Neural progenitor cell (in vitro differentiated cells): Measurements from ENCODE around the gene SYNGR3.

Experiments used
- EZH2 ChIP-seq: fragments of 200-600 bp; sonication (generic); IDR thresholded peaks from 2 replicates; pipeline ENCODE4 v1.6.1; 2017; ENCODE audit warnings: antibody characterized with exemption, mild to moderate bottlenecking, moderate library complexity
- EZH2phosphoT487 ChIP-seq: fragments of 200-600 bp; sonication (generic); IDR thresholded peaks from 2 replicates; pipeline ENCODE4 v1.6.1; 2017; ENCODE audit warnings: antibody characterized with exemption
- TF ChIP-seq, protein P1 (sequence below): fragments of 200-600 bp; sonication (generic); IDR thresholded peaks from 2 replicates; pipeline ENCODE4 v1.5.1; 2017; ENCODE audit warnings: antibody characterized with exemption, mild to moderate bottlenecking

GRCh38 chr16:1942047-1942809 lies 47.5 kb upstream of the SYNGR3 start:
- TF ChIP-seq EZH2 (no peak), EZH2phosphoT487 (no peak)
- TF ChIP-seq, protein P1, sequence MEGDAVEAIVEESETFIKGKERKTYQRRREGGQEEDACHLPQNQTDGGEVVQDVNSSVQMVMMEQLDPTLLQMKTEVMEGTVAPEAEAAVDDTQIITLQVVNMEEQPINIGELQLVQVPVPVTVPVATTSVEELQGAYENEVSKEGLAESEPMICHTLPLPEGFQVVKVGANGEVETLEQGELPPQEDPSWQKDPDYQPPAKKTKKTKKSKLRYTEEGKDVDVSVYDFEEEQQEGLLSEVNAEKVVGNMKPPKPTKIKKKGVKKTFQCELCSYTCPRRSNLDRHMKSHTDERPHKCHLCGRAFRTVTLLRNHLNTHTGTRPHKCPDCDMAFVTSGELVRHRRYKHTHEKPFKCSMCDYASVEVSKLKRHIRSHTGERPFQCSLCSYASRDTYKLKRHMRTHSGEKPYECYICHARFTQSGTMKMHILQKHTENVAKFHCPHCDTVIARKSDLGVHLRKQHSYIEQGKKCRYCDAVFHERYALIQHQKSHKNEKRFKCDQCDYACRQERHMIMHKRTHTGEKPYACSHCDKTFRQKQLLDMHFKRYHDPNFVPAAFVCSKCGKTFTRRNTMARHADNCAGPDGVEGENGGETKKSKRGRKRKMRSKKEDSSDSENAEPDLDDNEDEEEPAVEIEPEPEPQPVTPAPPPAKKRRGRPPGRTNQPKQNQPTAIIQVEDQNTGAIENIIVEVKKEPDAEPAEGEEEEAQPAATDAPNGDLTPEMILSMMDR, result no peak
